Testis (tissue), 3 donors: ENCODE results near the gene FRMD4B. TPM values are rescaled to one million over a fixed set of nuclear protein-coding genes. Genes with fewer than 3 reads are reported as not detected.

Experiments used
- DNase-seq: peaks from one replicate; pipeline ENCODE4 v3.0.0-alpha.2; 2019
- H3K27ac ChIP-seq, 2 donors: fragments of 200-600 bp; sonication (generic); one replicate each; pipeline ENCODE4 v1.5.1; 2019
- H3K27me3 ChIP-seq: fragments of 200-600 bp; sonication (generic); one replicate; pipeline ENCODE4 v1.5.1; 2019
- H3K36me3 ChIP-seq: fragments of 200-600 bp; sonication (generic); one replicate; pipeline ENCODE4 v1.5.1; 2017; ENCODE audit warnings: low read depth; ENCODE audit errors: missing control alignments
- H3K4me1 ChIP-seq: fragments of 200-600 bp; sonication (generic); one replicate; pipeline ENCODE4 v1.5.1; 2019
- H3K4me3 ChIP-seq, 2 donors: fragments of 200-600 bp; sonication (generic); one replicate each; pipeline ENCODE4 v1.5.1; 2017 to 2019
- H3K9me3 ChIP-seq: fragments of 200-600 bp; sonication (generic); one replicate; pipeline ENCODE4 v1.5.1; 2017
- POLR2A ChIP-seq: fragments of 450-650 bp; IDR thresholded peaks from one replicate; pipeline ENCODE4 v1.6.1; 2017; ENCODE audit warnings: antibody characterized with exemption, mild to moderate bottlenecking, moderate library complexity
- WGBS, 2 donors: methylation state at CpG; one replicate each; pipeline ENCODE4 v1.1.5; 2018; 5-methylcytosine and 5-hydroxymethylcytosine counted together
- intact Hi-C: fragments of 100-400 bp; cut with DNase I; formaldehyde crosslinking; loops from one replicate; pipeline ENCODE4 v1.15.1; 2023; ENCODE audit warnings: low total_unique reads
- polyA plus RNA-seq: library from polyadenylated mRNA; stranded (reverse); fragments of 350-450 nt; fragmentation: Illumina TruSeq; extraction: RNeasy Lipid Tissue Mini Kit (QIAGEN cat#74804); gene quantifications from one replicate; pipeline ENCODE4 v1.2.3, GENCODE V29; 2014; ENCODE audit warnings: low read depth, low replicate concordance; ENCODE audit not compliant: insufficient read depth
- total RNA-seq, 2 donors: library from RNA; depleted of rRNA; stranded (reverse); fragments of >200 nt; gene quantifications; one replicate each; pipeline ENCODE4 v1.2.3, GENCODE V29; 2016
- TF ChIP-seq, protein P1 (sequence below), 3 experiments: fragments of 450-650 bp in 2 of 3; fragments of 200-600 bp in 1 of 3; sonication (generic) in 1 of 3; IDR thresholded peaks; one replicate each; pipeline ENCODE4 v1.5.1; 2016 to 2019; ENCODE audit warnings: antibody characterized with exemption in 3 of 3, mild to moderate bottlenecking in 2 of 3, moderate library complexity in 1 of 3

FRMD4B gene
- total and polyA plus RNA-seq, 3 donors from 2014 or later, result 10.2 to 17.8 (median 13.7) TPM

GRCh38 chr3:69129531-69129930 is 256.4 kb downstream of the FRMD4B start:
- 43 to 44% methylated on average over 1 of the region's 1 CpG for WGBS, 2 donors
- intact Hi-C loops, result no loop called here
- H3K9me3 ChIP-seq, result no peaks in the 10 kb centered on the region
- no peaks in the 10 kb centered on the region for H3K36me3 ChIP-seq
- no peak for DNase-seq
- no peaks in the 10 kb centered on the region for H3K27me3 ChIP-seq
- H3K4me3 ChIP-seq, result no peak overlapping the region
- H3K4me1 ChIP-seq, result no peaks in the 10 kb centered on the region
- H3K27ac ChIP-seq, result no peak overlapping the region
- TF ChIP-seq, protein P1, sequence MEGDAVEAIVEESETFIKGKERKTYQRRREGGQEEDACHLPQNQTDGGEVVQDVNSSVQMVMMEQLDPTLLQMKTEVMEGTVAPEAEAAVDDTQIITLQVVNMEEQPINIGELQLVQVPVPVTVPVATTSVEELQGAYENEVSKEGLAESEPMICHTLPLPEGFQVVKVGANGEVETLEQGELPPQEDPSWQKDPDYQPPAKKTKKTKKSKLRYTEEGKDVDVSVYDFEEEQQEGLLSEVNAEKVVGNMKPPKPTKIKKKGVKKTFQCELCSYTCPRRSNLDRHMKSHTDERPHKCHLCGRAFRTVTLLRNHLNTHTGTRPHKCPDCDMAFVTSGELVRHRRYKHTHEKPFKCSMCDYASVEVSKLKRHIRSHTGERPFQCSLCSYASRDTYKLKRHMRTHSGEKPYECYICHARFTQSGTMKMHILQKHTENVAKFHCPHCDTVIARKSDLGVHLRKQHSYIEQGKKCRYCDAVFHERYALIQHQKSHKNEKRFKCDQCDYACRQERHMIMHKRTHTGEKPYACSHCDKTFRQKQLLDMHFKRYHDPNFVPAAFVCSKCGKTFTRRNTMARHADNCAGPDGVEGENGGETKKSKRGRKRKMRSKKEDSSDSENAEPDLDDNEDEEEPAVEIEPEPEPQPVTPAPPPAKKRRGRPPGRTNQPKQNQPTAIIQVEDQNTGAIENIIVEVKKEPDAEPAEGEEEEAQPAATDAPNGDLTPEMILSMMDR (IDR thresholded peaks at IDR 0.05), result no peak
- TF ChIP-seq POLR2A, result no peak

- no peak for DNase-seq
- intact Hi-C loops, result no loop called here
- H3K27me3 ChIP-seq, result no peaks in the 10 kb centered on the region
- H3K36me3 ChIP-seq, result no peaks in the 10 kb centered on the region
- no peaks in the 10 kb centered on the region for H3K4me1 ChIP-seq
- no peak overlapping the region for H3K27ac ChIP-seq
- no peak overlapping the region for H3K4me3 ChIP-seq
- TF ChIP-seq POLR2A, result no peak
- TF ChIP-seq, protein P1 (IDR thresholded peaks at IDR 0.05), result no peak
- H3K9me3 ChIP-seq, result no peaks in the 10 kb centered on the region
Measured at GRCh38 chr3:69128509-69128908, 257.4 kb downstream of the FRMD4B start.

GRCh38 chr3:69126999-69127398 is 258.9 kb downstream of the FRMD4B start:
- H3K4me3 ChIP-seq, result no peak overlapping the region
- H3K4me1 ChIP-seq, result no peaks in the 10 kb centered on the region
- TF ChIP-seq, protein P1 (IDR thresholded peaks at IDR 0.05), result no peak
- TF ChIP-seq POLR2A, result no peak
- H3K27ac ChIP-seq, result no peak overlapping the region
- H3K36me3 ChIP-seq, result no peaks in the 10 kb centered on the region
- no peaks in the 10 kb centered on the region for H3K9me3 ChIP-seq
- WGBS, 2 donors, result 89 to 95% methylated on average over 2 of the region's 2 CpGs
- intact Hi-C loops, result no loop called here
- no peak for DNase-seq
- no peaks in the 10 kb centered on the region for H3K27me3 ChIP-seq

DNA sequence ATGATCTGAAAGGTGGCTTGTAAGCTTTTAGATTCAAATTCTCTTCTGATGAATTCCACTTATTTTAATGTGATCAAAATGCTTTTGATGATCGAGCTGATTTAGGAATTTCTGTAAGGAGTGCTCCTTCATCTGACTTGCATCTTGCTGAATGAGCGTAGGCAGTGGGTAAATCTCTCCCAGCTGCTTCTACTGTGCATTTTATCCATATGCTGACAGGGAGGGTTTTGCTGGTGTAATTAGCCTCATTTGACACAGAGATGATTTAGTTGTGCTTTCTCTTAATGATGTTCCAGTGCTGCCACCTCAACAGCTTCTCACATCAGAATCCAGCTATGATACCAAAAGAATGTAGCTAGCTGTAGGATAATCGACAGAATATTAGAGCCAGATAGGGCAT is 259.7 kb downstream of the FRMD4B start:
- intact Hi-C loops, result no loop called here

GRCh38 chr3:69122403-69122802 is 263.5 kb downstream of the FRMD4B start, which contains the start of gene LMOD3:
TSS of gene LMOD3 (minus strand) at chr3:69122595. CDS start at chr3:69122386, 209 bp downstream.
- Histone ChIP-seq H3K27me3 (no peaks in the 10 kb centered on the region), H3K4me3 (no peak within 1 kb of the TSS), H3K27ac (no peak within 1 kb of the TSS), H3K36me3 (no peaks in the 10 kb centered on the region), H3K9me3 (no peaks in the 10 kb centered on the region), H3K4me1 (no peaks in the 10 kb centered on the region)
- no peak for TF ChIP-seq POLR2A
- TF ChIP-seq, protein P1 (IDR thresholded peaks at IDR 0.05), result no peak
- WGBS, 2 donors, result 77 to 89% methylated on average over 3 of the region's 3 CpGs
- intact Hi-C loops, result no loop called here
- DNase-seq, result no peak

More for the DNA sequence above, 259.7 kb downstream of the FRMD4B start:
- Histone ChIP-seq H3K27me3 (no peaks in the 10 kb centered on the region), H3K27ac (no peak overlapping the region), H3K36me3 (no peaks in the 10 kb centered on the region), H3K4me3 (no peak overlapping the region), H3K9me3 (no peaks in the 10 kb centered on the region), H3K4me1 (no peaks in the 10 kb centered on the region)
- 68 to 76% methylated on average over 3 of the region's 3 CpGs for WGBS, 2 donors
- TF ChIP-seq, protein P1 (IDR thresholded peaks at IDR 0.05), result no peak
- TF ChIP-seq POLR2A, result no peak
- no peak for DNase-seq
